ENCODE data around the gene ZSCAN22.

- TF ChIP-seq POLR2AphosphoS5 (IDR thresholded peaks at IDR 0.05) (no peak), CTCF (IDR thresholded peaks at IDR 0.05) (no peak)
Observed at GRCh38 chr19:58349590-58349989, 22.8 kb downstream of the ZSCAN22 start.
